Mesenchymal stem cell (in vitro differentiated cells and primary cell): ENCODE data around the gene MCTP2.

Experiments
- DNase-seq: peaks from one replicate; pipeline ENCODE4 v3.0.0-alpha.2; 2013
- H2AFZ ChIP-seq: one replicate; pipeline ENCODE4 v1.6.1; 2013; ENCODE audit warnings: low read depth, mild to moderate bottlenecking, control low read depth, inconsistent platforms, low read length, moderate library complexity
- H2AK5ac ChIP-seq: 2 replicates; pipeline ENCODE4 v1.6.1; 2013; ENCODE audit warnings: low read length, moderate library complexity, mild to moderate bottlenecking, inconsistent platforms; ENCODE audit not compliant: severe bottlenecking
- H2BK120ac ChIP-seq: one replicate; pipeline ENCODE4 v1.6.1; 2013; ENCODE audit warnings: low read depth, mild to moderate bottlenecking, inconsistent platforms, low read length, moderate library complexity
- H2BK12ac ChIP-seq, 2 experiments: one replicate each; pipeline ENCODE4 v1.6.1; 2013; ENCODE audit warnings: inconsistent platforms in 2 of 2, low read length in 2 of 2, mild to moderate bottlenecking in 2 of 2, moderate library complexity in 2 of 2, control low read depth in 1 of 2
- H2BK15ac ChIP-seq: one replicate; pipeline ENCODE4 v1.6.1; 2013; ENCODE audit warnings: mild to moderate bottlenecking, low read depth, inconsistent platforms; ENCODE audit not compliant: poor library complexity, severe bottlenecking
- H2BK5ac ChIP-seq: 2 replicates; pipeline ENCODE4 v1.6.1; 2013; ENCODE audit warnings: low read depth, mild to moderate bottlenecking, low read length, control low read depth, inconsistent platforms; ENCODE audit not compliant: poor library complexity, severe bottlenecking
- H3K14ac ChIP-seq, 2 experiments: one replicate each; pipeline ENCODE4 v1.6.1; 2013; ENCODE audit warnings: inconsistent platforms in 2 of 2, low read length in 2 of 2, control low read depth in 1 of 2, mild to moderate bottlenecking in 1 of 2, moderate library complexity in 1 of 2
- H3K18ac ChIP-seq, 2 experiments: one replicate each; pipeline ENCODE4 v1.6.1; 2013; ENCODE audit warnings: inconsistent platforms in 2 of 2, low read length in 2 of 2, control low read depth in 1 of 2, low read depth in 1 of 2, mild to moderate bottlenecking in 1 of 2
- H3K23ac ChIP-seq, 2 experiments: one replicate each; pipeline ENCODE4 v1.6.1; 2013; ENCODE audit warnings: inconsistent platforms in 2 of 2, low read length in 2 of 2, mild to moderate bottlenecking in 2 of 2, moderate library complexity in 2 of 2, control low read depth in 1 of 2
- H3K27ac ChIP-seq: 2 replicates; pipeline ENCODE4 v1.5.1; 2013; ENCODE audit warnings: mild to moderate bottlenecking, moderate library complexity, low read length, control low read depth, inconsistent platforms; ENCODE audit not compliant: poor library complexity, severe bottlenecking
- H3K27me3 ChIP-seq, 2 experiments: 2 replicates each; pipeline versions ENCODE4 v1.6.1 to v1.7.0; 2013; ENCODE audit warnings: low read length in 2 of 2, mild to moderate bottlenecking in 2 of 2, moderate library complexity in 2 of 2, control low read depth in 1 of 2, inconsistent platforms in 1 of 2; ENCODE audit not compliant: control insufficient read depth in 1 of 2, insufficient read depth in 1 of 2
- H3K36me3 ChIP-seq, 2 experiments: 2 replicates each; pipeline versions ENCODE4 v1.6.1 to v1.7.0; 2013; ENCODE audit warnings: low read length in 2 of 2, control low read depth in 1 of 2, inconsistent platforms in 1 of 2, low read depth in 1 of 2, mild to moderate bottlenecking in 1 of 2; ENCODE audit not compliant: insufficient read depth in 2 of 2, control insufficient read depth in 1 of 2
- H3K4ac ChIP-seq, 2 experiments: one replicate each; pipeline ENCODE4 v1.6.1; 2013; ENCODE audit warnings: inconsistent platforms in 2 of 2, low read length in 2 of 2, mild to moderate bottlenecking in 2 of 2, moderate library complexity in 2 of 2, control low read depth in 1 of 2, low read depth in 1 of 2
- H3K4me1 ChIP-seq: 2 replicates; pipeline ENCODE4 v1.6.1; 2013; ENCODE audit warnings: low read depth, low read length, control low read depth; ENCODE audit not compliant: control insufficient read depth, insufficient read depth
- H3K4me2 ChIP-seq: 2 replicates; pipeline ENCODE4 v1.6.1; 2013; ENCODE audit warnings: low read length, mild to moderate bottlenecking, inconsistent platforms; ENCODE audit not compliant: poor library complexity, severe bottlenecking
- H3K4me3 ChIP-seq, 2 experiments: 2 replicates each; pipeline versions ENCODE4 v1.5.1 to v1.7.0; 2013; ENCODE audit warnings: low read length in 2 of 2, mild to moderate bottlenecking in 2 of 2, control low read depth in 1 of 2, low read depth in 1 of 2; ENCODE audit not compliant: insufficient read depth in 1 of 2
- H3K79me1 ChIP-seq: replicated peaks from 2 replicates; pipeline ENCODE4 v1.6.1; 2013; ENCODE audit warnings: mild to moderate bottlenecking, control low read depth, low read length, inconsistent platforms; ENCODE audit not compliant: poor library complexity, severe bottlenecking
- H3K9ac ChIP-seq: 2 replicates; pipeline ENCODE4 v1.7.0; 2013; ENCODE audit warnings: mild to moderate bottlenecking, low read length, moderate library complexity
- H3K9me3 ChIP-seq: 2 replicates; pipeline ENCODE4 v1.7.0; 2013; ENCODE audit warnings: mild to moderate bottlenecking, low read length; ENCODE audit not compliant: control insufficient read depth
- H4K8ac ChIP-seq: one replicate; pipeline ENCODE4 v1.6.1; 2013; ENCODE audit warnings: inconsistent platforms, mild to moderate bottlenecking, low read length, moderate library complexity
- H4K91ac ChIP-seq: one replicate; pipeline ENCODE4 v1.6.1; 2013; ENCODE audit warnings: mild to moderate bottlenecking, low read length, inconsistent platforms
- WGBS: methylation state at CpG from one replicate; pipeline ENCODE4 v1.1.7; 2013; ENCODE audit warnings: mixed read lengths; 5-methylcytosine and 5-hydroxymethylcytosine counted together

Gene MCTP2

GRCh38 chr15:94478763-94479162 lies 247.4 kb downstream of the MCTP2 start:
- H2BK5ac ChIP-seq = no peak overlapping the region
- H3K27ac ChIP-seq = no peak overlapping the region
- no peak overlapping the region for H3K18ac ChIP-seq
- no peak overlapping the region for H3K4me3 ChIP-seq
- no peak overlapping the region for H2BK12ac ChIP-seq
- H3K4ac ChIP-seq = no peak overlapping the region
- H4K8ac ChIP-seq = no peak overlapping the region
- no peak overlapping the region for H2BK120ac ChIP-seq
- H3K23ac ChIP-seq = no peak overlapping the region
- no peaks in the 10 kb centered on the region for H3K79me1 ChIP-seq
- no peak overlapping the region for H2AK5ac ChIP-seq
- no peak overlapping the region for H4K91ac ChIP-seq
- no peak for DNase-seq
- WGBS = 88% methylated on average over 8 of the region's 8 CpGs
- no peak overlapping the region for H2AFZ ChIP-seq
- peaks cover 7 to 29% of the 10 kb centered on the region in 2 experiments for H3K36me3 ChIP-seq
- H3K4me1 ChIP-seq = peaks cover 3% of the 10 kb centered on the region
- no peak overlapping the region for H3K9ac ChIP-seq
- no peak overlapping the region for H3K4me2 ChIP-seq
- H2BK15ac ChIP-seq = no peak overlapping the region
- H3K14ac ChIP-seq = no peak overlapping the region
- H3K27me3 ChIP-seq = no peaks in the 10 kb centered on the region
- no peaks in the 10 kb centered on the region for H3K9me3 ChIP-seq

- H2BK12ac ChIP-seq = no peak overlapping the region
- no peak overlapping the region for H4K91ac ChIP-seq
- H3K14ac ChIP-seq = no peak overlapping the region
- no peaks in the 10 kb centered on the region for H3K9me3 ChIP-seq
- peaks cover 3% of the 10 kb centered on the region for H3K4me1 ChIP-seq
- H3K36me3 ChIP-seq = peaks cover 7 to 29% of the 10 kb centered on the region in 2 experiments
- H2BK120ac ChIP-seq = no peak overlapping the region
- no peaks in the 10 kb centered on the region for H3K79me1 ChIP-seq
- DNase-seq = no peak
- H3K18ac ChIP-seq = no peak overlapping the region
- no peak overlapping the region for H2BK5ac ChIP-seq
- H3K4me2 ChIP-seq = no peak overlapping the region
- no peak overlapping the region for H3K23ac ChIP-seq
- no peak overlapping the region for H4K8ac ChIP-seq
- no peak overlapping the region for H2BK15ac ChIP-seq
- WGBS = 33% methylated on average over 2 of the region's 4 CpGs
- H3K4me3 ChIP-seq = no peak overlapping the region
- H3K27me3 ChIP-seq = no peaks in the 10 kb centered on the region
- H2AFZ ChIP-seq = no peak overlapping the region
- H2AK5ac ChIP-seq = no peak overlapping the region
- H3K4ac ChIP-seq = no peak overlapping the region
- H3K27ac ChIP-seq = no peak overlapping the region
- H3K9ac ChIP-seq = no peak overlapping the region
Measured at GRCh38 chr15:94480289-94480834, 249.0 kb downstream of the MCTP2 start.

- WGBS = 96% methylated on average over 3 of the region's 3 CpGs
- no peak overlapping the region for H3K23ac ChIP-seq
- H4K8ac ChIP-seq = no peak overlapping the region
- no peak overlapping the region for H3K18ac ChIP-seq
- no peak overlapping the region for H2BK12ac ChIP-seq
- no peak overlapping the region for H3K9ac ChIP-seq
- H3K4me2 ChIP-seq = no peak overlapping the region
- no peak overlapping the region for H2AFZ ChIP-seq
- no peaks in the 10 kb centered on the region for H3K4me1 ChIP-seq
- no peak overlapping the region for H2AK5ac ChIP-seq
- no peak overlapping the region for H2BK120ac ChIP-seq
- H3K36me3 ChIP-seq = no peaks in the 10 kb centered on the region
- DNase-seq = no peak
- H2BK15ac ChIP-seq = no peak overlapping the region
- no peak overlapping the region for H3K14ac ChIP-seq
- no peak overlapping the region for H3K4ac ChIP-seq
- no peaks in the 10 kb centered on the region for H3K9me3 ChIP-seq
- no peak overlapping the region for H3K4me3 ChIP-seq
- no peak overlapping the region for H3K27ac ChIP-seq
- no peak overlapping the region for H2BK5ac ChIP-seq
- H3K79me1 ChIP-seq = no peaks in the 10 kb centered on the region
- H3K27me3 ChIP-seq = no peaks in the 10 kb centered on the region
- no peak overlapping the region for H4K91ac ChIP-seq
Measured at GRCh38 chr15:94485148-94485719, 253.9 kb downstream of the MCTP2 start.

- H3K4me1 ChIP-seq = no peaks in the 10 kb centered on the region
- no peak overlapping the region for H3K4me3 ChIP-seq
- H3K36me3 ChIP-seq = no peaks in the 10 kb centered on the region
- H2BK15ac ChIP-seq = no peak overlapping the region
- H3K4me2 ChIP-seq = no peak overlapping the region
- no peaks in the 10 kb centered on the region for H3K79me1 ChIP-seq
- H3K27ac ChIP-seq = no peak overlapping the region
- H3K14ac ChIP-seq = no peak overlapping the region
- DNase-seq = no peak
- no peak overlapping the region for H2AFZ ChIP-seq
- H4K91ac ChIP-seq = no peak overlapping the region
- no peak overlapping the region for H2BK12ac ChIP-seq
- H2BK120ac ChIP-seq = no peak overlapping the region
- peak overlapping the region; percentile 44 for H2BK5ac ChIP-seq
- H3K27me3 ChIP-seq = no peaks in the 10 kb centered on the region
- WGBS = 79% methylated on average over 1 of the region's 1 CpG
- H3K4ac ChIP-seq = no peak overlapping the region
- no peak overlapping the region for H3K18ac ChIP-seq
- no peak overlapping the region for H4K8ac ChIP-seq
- no peak overlapping the region for H3K9ac ChIP-seq
- no peak overlapping the region for H3K23ac ChIP-seq
- H3K9me3 ChIP-seq = no peaks in the 10 kb centered on the region
- H2AK5ac ChIP-seq = no peak overlapping the region
Measured at GRCh38 chr15:94487635-94488034, 256.3 kb downstream of the MCTP2 start.
